ENCODE data around the gene HSPB8.

DNA sequence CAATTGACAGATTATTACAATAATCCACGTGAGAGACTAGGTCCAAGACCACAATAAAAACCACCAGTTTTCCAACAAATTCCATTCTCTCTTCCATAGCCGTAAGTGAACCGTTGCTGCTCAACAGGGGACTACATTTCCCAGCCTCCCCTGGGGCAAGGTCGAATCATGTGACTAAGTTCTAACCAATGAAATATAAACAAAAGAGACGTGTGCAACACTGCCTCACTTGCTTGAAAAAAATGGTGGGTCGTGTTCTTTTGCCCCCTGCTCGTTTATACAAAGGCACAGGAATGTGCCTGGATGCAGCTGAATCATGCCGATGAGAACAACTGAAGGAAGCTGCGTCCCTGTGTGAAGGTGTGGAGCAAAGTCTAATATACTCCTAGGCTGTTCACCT lies 51.1 kb downstream of the HSPB8 start:
- TF ChIP-seq POLR2AphosphoS5 (IDR thresholded peaks at IDR 0.05; ENCODE audit: low read depth, low read length) (no peak), EZH2phosphoT487 (IDR thresholded peaks at IDR 0.05; ENCODE audit: borderline replicate concordance, low read depth) (no peak), EP300 (IDR thresholded peaks at IDR 0.05; ENCODE audit: borderline replicate concordance in 1 of 2, low read depth in 1 of 2, low read length in 1 of 2) (no peak), MEF2A (IDR thresholded peaks at IDR 0.05; ENCODE audit: borderline replicate concordance, low read depth) (no peak), CHD2 (IDR thresholded peaks at IDR 0.05; ENCODE audit: low read length, partially characterized antibody) (no peak)
- TF ChIP-seq, protein P1, sequence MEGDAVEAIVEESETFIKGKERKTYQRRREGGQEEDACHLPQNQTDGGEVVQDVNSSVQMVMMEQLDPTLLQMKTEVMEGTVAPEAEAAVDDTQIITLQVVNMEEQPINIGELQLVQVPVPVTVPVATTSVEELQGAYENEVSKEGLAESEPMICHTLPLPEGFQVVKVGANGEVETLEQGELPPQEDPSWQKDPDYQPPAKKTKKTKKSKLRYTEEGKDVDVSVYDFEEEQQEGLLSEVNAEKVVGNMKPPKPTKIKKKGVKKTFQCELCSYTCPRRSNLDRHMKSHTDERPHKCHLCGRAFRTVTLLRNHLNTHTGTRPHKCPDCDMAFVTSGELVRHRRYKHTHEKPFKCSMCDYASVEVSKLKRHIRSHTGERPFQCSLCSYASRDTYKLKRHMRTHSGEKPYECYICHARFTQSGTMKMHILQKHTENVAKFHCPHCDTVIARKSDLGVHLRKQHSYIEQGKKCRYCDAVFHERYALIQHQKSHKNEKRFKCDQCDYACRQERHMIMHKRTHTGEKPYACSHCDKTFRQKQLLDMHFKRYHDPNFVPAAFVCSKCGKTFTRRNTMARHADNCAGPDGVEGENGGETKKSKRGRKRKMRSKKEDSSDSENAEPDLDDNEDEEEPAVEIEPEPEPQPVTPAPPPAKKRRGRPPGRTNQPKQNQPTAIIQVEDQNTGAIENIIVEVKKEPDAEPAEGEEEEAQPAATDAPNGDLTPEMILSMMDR (IDR thresholded peaks at IDR 0.05), result no peak
- TF ChIP-seq, protein P2, sequence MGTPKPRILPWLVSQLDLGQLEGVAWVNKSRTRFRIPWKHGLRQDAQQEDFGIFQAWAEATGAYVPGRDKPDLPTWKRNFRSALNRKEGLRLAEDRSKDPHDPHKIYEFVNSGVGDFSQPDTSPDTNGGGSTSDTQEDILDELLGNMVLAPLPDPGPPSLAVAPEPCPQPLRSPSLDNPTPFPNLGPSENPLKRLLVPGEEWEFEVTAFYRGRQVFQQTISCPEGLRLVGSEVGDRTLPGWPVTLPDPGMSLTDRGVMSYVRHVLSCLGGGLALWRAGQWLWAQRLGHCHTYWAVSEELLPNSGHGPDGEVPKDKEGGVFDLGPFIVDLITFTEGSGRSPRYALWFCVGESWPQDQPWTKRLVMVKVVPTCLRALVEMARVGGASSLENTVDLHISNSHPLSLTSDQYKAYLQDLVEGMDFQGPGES (IDR thresholded peaks at IDR 0.05; ENCODE audit: low read depth, low read length), result no peak

All from SK-N-SH (cell line).